Breast epithelium (tissue), 3 donors: ENCODE data around the gene HGFAC.

Experiments used
- POLR2AphosphoS5 ChIP-seq, 3 donors: sonication (generic); formaldehyde crosslinking; IDR thresholded peaks; one replicate each; pipeline ENCODE4 v1.6.1; 2017; ENCODE audit warnings: antibody characterized with exemption in 3 of 3
- TF ChIP-seq, protein P1 (sequence below), 3 donors: fragments of 450-650 bp; IDR thresholded peaks; one replicate each; pipeline ENCODE4 v1.5.1; 2016 to 2017; ENCODE audit warnings: antibody characterized with exemption in 3 of 3, mild to moderate bottlenecking in 3 of 3, moderate library complexity in 3 of 3

DNA sequence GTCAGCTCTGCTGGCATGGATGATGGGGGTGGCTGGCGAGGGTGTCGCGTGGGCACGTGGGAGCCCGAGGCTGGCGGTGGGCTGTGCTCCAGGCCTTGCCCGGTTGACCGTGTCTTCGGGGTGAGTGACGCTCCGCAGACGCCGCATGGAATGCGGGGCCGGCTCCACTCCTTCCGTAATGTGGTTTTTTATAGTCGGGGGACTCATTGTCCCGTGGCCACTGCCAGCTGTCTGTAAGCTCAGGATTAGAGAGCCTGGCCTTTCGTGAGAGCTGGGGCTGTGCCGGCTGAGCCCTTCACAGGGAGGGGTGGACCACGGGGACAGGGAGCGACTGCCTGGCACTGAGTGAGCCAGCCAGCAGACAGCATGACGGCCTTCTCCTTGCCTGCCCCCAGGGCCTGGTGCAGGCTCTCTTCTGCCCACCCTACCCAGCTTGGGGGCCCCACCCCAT, 41.7 kb downstream of the HGFAC start:
- TF ChIP-seq POLR2AphosphoS5 (IDR thresholded peaks at IDR 0.05), result no peak
- TF ChIP-seq, protein P1, sequence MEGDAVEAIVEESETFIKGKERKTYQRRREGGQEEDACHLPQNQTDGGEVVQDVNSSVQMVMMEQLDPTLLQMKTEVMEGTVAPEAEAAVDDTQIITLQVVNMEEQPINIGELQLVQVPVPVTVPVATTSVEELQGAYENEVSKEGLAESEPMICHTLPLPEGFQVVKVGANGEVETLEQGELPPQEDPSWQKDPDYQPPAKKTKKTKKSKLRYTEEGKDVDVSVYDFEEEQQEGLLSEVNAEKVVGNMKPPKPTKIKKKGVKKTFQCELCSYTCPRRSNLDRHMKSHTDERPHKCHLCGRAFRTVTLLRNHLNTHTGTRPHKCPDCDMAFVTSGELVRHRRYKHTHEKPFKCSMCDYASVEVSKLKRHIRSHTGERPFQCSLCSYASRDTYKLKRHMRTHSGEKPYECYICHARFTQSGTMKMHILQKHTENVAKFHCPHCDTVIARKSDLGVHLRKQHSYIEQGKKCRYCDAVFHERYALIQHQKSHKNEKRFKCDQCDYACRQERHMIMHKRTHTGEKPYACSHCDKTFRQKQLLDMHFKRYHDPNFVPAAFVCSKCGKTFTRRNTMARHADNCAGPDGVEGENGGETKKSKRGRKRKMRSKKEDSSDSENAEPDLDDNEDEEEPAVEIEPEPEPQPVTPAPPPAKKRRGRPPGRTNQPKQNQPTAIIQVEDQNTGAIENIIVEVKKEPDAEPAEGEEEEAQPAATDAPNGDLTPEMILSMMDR (IDR thresholded peaks at IDR 0.05), result no peak
